ENCODE data around the gene ZSWIM5.
"Not testable (repeated sequence)": the region's sequence is repeated elsewhere in the genome, so short reads cannot be mapped to it uniquely, and the experiment has no call there.

DNA sequence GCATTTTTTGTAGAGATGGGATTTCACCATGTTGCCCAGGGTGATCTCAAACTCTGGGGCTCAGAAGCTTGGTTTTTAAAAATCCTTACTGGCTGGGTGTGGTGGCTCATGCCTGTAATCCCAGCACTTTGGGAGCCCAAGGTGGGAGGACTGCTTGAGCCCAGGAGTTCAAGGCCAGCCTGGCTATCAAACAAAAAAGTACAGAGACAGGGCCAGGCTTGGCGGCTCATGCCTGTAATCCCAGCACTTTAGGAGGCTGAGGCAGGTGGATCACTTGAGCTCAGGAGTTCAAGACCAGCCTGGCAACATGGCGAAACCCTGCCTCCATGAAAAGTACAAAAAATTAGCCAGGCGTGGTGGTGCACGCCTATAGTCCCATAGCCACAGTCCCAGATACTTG, 112.0 kb downstream of the ZSWIM5 start:
- TF ChIP-seq, protein P1, sequence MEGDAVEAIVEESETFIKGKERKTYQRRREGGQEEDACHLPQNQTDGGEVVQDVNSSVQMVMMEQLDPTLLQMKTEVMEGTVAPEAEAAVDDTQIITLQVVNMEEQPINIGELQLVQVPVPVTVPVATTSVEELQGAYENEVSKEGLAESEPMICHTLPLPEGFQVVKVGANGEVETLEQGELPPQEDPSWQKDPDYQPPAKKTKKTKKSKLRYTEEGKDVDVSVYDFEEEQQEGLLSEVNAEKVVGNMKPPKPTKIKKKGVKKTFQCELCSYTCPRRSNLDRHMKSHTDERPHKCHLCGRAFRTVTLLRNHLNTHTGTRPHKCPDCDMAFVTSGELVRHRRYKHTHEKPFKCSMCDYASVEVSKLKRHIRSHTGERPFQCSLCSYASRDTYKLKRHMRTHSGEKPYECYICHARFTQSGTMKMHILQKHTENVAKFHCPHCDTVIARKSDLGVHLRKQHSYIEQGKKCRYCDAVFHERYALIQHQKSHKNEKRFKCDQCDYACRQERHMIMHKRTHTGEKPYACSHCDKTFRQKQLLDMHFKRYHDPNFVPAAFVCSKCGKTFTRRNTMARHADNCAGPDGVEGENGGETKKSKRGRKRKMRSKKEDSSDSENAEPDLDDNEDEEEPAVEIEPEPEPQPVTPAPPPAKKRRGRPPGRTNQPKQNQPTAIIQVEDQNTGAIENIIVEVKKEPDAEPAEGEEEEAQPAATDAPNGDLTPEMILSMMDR (IDR thresholded peaks at IDR 0.05), result not testable (repeated sequence)
- TF ChIP-seq POLR2A (IDR thresholded peaks at IDR 0.05), result not testable (repeated sequence)
